Heart left ventricle (tissue), 16 donors: ENCODE data around the gene CRYGA. TPM values are rescaled to one million over a fixed set of nuclear protein-coding genes. Genes with fewer than 3 reads are reported as not detected.

Experiments used
- ATAC-seq, 4 donors: fragments of 200-7000 bp; cut with Tn5 transposase; one replicate each; pipeline ENCODE4 v1.9.1; 2020 to 2022; ENCODE audit warnings: moderate library complexity in 4 of 4, mild to moderate bottlenecking in 3 of 4, moderate number of reproducible peaks in 1 of 4
- DNase-seq, 5 donors: peaks; one replicate each; pipeline ENCODE4 v3.0.0-alpha.2; 2020
- H3K27ac ChIP-seq, 12 donors: fragments of 200-600 bp; sonication (generic) in 4 of 12; one replicate each; pipeline versions ENCODE4 v1.5.0 to v1.8.0; 2016 to 2022; ENCODE audit warnings: mild to moderate bottlenecking in 2 of 12
- H3K27me3 ChIP-seq, 9 donors: fragments of 200-600 bp; sonication (generic) in 2 of 9; one replicate each; pipeline versions ENCODE4 v1.5.1 to v1.8.0; 2016 to 2022; ENCODE audit warnings: mild to moderate bottlenecking in 3 of 9
- H3K36me3 ChIP-seq, 9 donors: fragments of 200-600 bp; sonication (generic) in 2 of 9; one replicate each; pipeline versions ENCODE4 v1.5.0 to v1.8.0; 2018 to 2022; ENCODE audit warnings: mild to moderate bottlenecking in 2 of 9
- H3K4me1 ChIP-seq, 12 donors: fragments of 200-600 bp; sonication (generic) in 4 of 12; one replicate each; pipeline versions ENCODE4 v1.5.0 to v1.8.0; 2016 to 2022; ENCODE audit warnings: mild to moderate bottlenecking in 3 of 12
- H3K4me3 ChIP-seq, 12 donors: fragments of 200-600 bp; sonication (generic) in 4 of 12; one replicate each; pipeline versions ENCODE4 v1.5.0 to v1.8.0; 2017 to 2022; ENCODE audit warnings: mild to moderate bottlenecking in 9 of 12, moderate library complexity in 4 of 12
- H3K9me3 ChIP-seq, 12 donors: fragments of 200-600 bp; sonication (generic) in 4 of 12; one replicate each; pipeline versions ENCODE4 v1.5.0 to v1.8.0; 2016 to 2022; ENCODE audit warnings: mild to moderate bottlenecking in 1 of 12
- POLR2A ChIP-seq, 2 donors: fragments of 450-650 bp; IDR thresholded peaks; one replicate each; pipeline ENCODE4 v1.6.1; 2017; ENCODE audit warnings: antibody characterized with exemption in 2 of 2, mild to moderate bottlenecking in 2 of 2, moderate library complexity in 2 of 2
- WGBS, 4 donors: extraction: QIAGEN DNeasy Blood & Tissue Kit in 2 of 4; methylation state at CpG; one replicate each; pipeline versions ENCODE4 v1.1.5 to v1.1.7; 2013 to 2018; 5-methylcytosine and 5-hydroxymethylcytosine counted together
- intact Hi-C, 10 donors: fragments of 100-400 bp; cut with DNase I; formaldehyde crosslinking; loops; one replicate each; pipeline versions ENCODE4 v1.11.1 to v1.14.2; 2022
- polyA plus RNA-seq, 2 donors: library from polyadenylated mRNA; stranded (reverse); fragments of 200-250 nt; gene quantifications; one replicate each; pipeline ENCODE4 v1.2.3, GENCODE V29; 2013
- total RNA-seq, 9 donors: library from RNA; depleted of rRNA in 2 of 9; stranded (reverse); fragments of >200 nt in 2 of 9; fragmentation: NEBNext Ultra II Directional in 3 of 9; extraction: Animal tissue kit (Norgen Biotek cat#: 25700) in 3 of 9; gene quantifications; one replicate each; pipeline versions ENCODE4 v1.1.0 to v1.2.4, GENCODE V29; 2016 to 2023
- TF ChIP-seq, protein P1 (sequence below), 12 donors: fragments of 200-600 bp; sonication (generic) in 4 of 12; IDR thresholded peaks; one replicate each; pipeline versions ENCODE4 v1.5.0 to v1.8.0; 2018 to 2022; ENCODE audit warnings: antibody characterized with exemption in 12 of 12, mild to moderate bottlenecking in 5 of 12
- donor health status: ischemic (EF 13 %, LVEDD 7.1; RV severe dilation, severe dysfunction).
- donor health status: healthy with polysubstance abuse.
- donor health status: DM: no; HTN: yes; CAD: no.
- donor health status: DM: no; HTN: no; CAD: no.
- donor health status: ischemic (EF 25% LVEDD 6.9; RV normal size, moderate dysfunction).
- donor health status: ischemic (EF 25% LVEDD 5.7; RV mildly dilated, moderate dysfunction).
- donor health status: healthy.
- donor health status: DM: yes; HTN: yes; CAD: no.
- donor health status: ischemic (EF 35%, LVEDD 5.7; RV mildly dilated, moderate dysfunction).
- donor health status: nonischemic (EF 11% LVEDD 7.7; RV severe dilation, severe dysfunction).
- donor health status: DM: yes; HTN: yes; CAD: no.
- donor health status: PGD.
- donor health status: ischemic (EF 29% LVEDD 5.4; RV normal size, mild dysfunction).
- donor health status: nonischemic (EF 23%, LVEDD 6.1; RV moderate dilation, normal function).

Gene CRYGA
- total and polyA plus RNA-seq, 11 donors = not detected

GRCh38 chr2:208189069-208189809, 25.9 kb upstream of the CRYGA start:
- TF ChIP-seq, protein P1, sequence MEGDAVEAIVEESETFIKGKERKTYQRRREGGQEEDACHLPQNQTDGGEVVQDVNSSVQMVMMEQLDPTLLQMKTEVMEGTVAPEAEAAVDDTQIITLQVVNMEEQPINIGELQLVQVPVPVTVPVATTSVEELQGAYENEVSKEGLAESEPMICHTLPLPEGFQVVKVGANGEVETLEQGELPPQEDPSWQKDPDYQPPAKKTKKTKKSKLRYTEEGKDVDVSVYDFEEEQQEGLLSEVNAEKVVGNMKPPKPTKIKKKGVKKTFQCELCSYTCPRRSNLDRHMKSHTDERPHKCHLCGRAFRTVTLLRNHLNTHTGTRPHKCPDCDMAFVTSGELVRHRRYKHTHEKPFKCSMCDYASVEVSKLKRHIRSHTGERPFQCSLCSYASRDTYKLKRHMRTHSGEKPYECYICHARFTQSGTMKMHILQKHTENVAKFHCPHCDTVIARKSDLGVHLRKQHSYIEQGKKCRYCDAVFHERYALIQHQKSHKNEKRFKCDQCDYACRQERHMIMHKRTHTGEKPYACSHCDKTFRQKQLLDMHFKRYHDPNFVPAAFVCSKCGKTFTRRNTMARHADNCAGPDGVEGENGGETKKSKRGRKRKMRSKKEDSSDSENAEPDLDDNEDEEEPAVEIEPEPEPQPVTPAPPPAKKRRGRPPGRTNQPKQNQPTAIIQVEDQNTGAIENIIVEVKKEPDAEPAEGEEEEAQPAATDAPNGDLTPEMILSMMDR (IDR thresholded peaks at IDR 0.05) = no peak
- no peak for TF ChIP-seq POLR2A (IDR thresholded peaks at IDR 0.05)
- intact Hi-C loops = no loop called here
- Histone ChIP-seq H3K4me1 (peaks cover 0 to under 1% (median 0%) of the 10 kb centered on the region in 12 donors), H3K9me3 (no peaks in the 10 kb centered on the region), H3K4me3 (no peak overlapping the region), H3K27me3 (peaks cover 0 to 27% (median 4%) of the 10 kb centered on the region in 9 donors), H3K36me3 (no peaks in the 10 kb centered on the region), H3K27ac (no peak overlapping the region)
- WGBS, 4 donors = 87 to 92% (median 89%) methylated on average over 5 of the region's 5 CpGs
- ATAC-seq = no peak
- DNase-seq = no peak

DNA sequence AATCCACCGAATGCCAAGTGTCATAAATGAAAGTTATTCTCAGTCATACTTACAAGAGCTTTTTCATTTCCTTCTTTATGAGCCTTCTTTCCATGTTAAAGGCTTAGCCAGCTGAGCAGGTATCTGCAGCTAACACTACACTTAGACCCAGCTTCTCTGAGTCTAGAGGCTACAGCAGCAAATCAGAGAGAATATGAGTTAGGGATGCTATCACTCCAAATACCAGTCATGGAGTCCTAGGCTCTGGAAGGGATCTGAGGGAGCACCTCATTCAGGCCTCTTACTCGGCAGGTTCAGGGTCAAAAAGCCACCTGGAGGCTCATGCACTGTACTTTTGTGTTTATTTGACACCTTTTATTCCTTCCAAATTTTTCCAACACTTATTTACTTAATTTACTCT, 23.5 kb upstream of the CRYGA start:
- H3K27ac ChIP-seq = no peak overlapping the region
- no peaks in the 10 kb centered on the region for H3K9me3 ChIP-seq
- H3K36me3 ChIP-seq = no peaks in the 10 kb centered on the region
- intact Hi-C loops = no loop called here
- H3K4me1 ChIP-seq = peaks cover 0 to 9% (median 0%) of the 10 kb centered on the region in 12 donors
- ATAC-seq (no peak), DNase-seq (no peak)
- TF ChIP-seq, protein P1 (IDR thresholded peaks at IDR 0.05) = no peak
- TF ChIP-seq POLR2A (IDR thresholded peaks at IDR 0.05) = no peak
- no peak overlapping the region for H3K4me3 ChIP-seq
- 84 to 92% (median 89%) methylated on average over 2 of the region's 2 CpGs for WGBS, 4 donors
- H3K27me3 ChIP-seq = peaks cover 0 to 27% (median 8%) of the 10 kb centered on the region in 9 donors

- no peak overlapping the region for H3K4me3 ChIP-seq
- no peak overlapping the region for H3K27ac ChIP-seq
- WGBS, 4 donors = 52 to 61% (median 55%) methylated on average over 4 to 5 of the region's 5 CpGs
- no peaks in the 10 kb centered on the region for H3K36me3 ChIP-seq
- intact Hi-C loops = no loop called here
- H3K4me1 ChIP-seq = peaks cover 0 to 9% (median 0%) of the 10 kb centered on the region in 12 donors
- ATAC-seq (no peak), DNase-seq (no peak)
- no peaks in the 10 kb centered on the region for H3K9me3 ChIP-seq
- TF ChIP-seq, protein P1 (IDR thresholded peaks at IDR 0.05) = no peak
- no peak for TF ChIP-seq POLR2A (IDR thresholded peaks at IDR 0.05)
- peaks cover 0 to 27% (median 8%) of the 10 kb centered on the region in 9 donors for H3K27me3 ChIP-seq
These were observed 23.1 kb upstream of the CRYGA start for GRCh38 chr2:208186465-208186864.

DNA sequence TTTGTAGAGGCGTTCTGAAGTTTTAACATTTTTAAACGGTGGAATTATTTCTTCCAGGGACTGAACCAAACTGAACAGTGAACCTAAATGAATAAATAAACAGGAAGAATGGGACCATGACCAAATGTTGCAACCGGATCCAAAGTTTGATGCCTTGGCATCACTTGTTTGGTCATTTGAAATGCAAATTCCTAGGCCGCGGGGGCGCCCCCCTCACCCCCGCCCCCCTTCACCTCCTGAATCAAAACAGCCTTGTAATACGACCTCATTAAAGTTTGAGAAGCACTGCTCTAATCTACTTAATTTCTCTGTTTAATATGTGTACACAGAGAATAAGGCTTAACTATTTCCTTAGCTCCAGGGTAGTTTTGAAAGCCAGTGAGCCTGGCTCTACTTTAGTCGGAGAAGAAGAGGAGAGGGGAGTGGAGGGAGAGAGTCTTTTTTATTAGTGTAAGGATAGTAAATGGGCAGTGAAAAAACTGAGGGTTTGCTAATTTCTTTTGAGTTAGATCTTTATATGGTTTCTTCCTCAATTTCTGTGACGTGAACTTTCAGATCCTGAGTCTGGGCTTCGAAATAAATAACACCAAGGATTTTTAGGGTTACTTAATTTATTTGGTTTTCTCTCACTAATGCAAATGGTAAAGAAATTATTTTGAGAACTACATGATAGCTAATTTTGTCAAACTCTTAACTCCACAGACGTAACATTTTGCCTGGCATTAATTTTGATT, 20.8 kb upstream of the CRYGA start:
- ATAC-seq (no peak), DNase-seq (no peak)
- no peak overlapping the region for H3K27ac ChIP-seq
- 32 to 44% (median 33%) methylated on average over 12 of the region's 12 CpGs for WGBS, 4 donors
- intact Hi-C loops = no loop called here
- no peaks in the 10 kb centered on the region for H3K36me3 ChIP-seq
- H3K9me3 ChIP-seq = no peaks in the 10 kb centered on the region
- H3K4me3 ChIP-seq = no peak overlapping the region
- H3K4me1 ChIP-seq = peaks cover 0 to 9% (median 0%) of the 10 kb centered on the region in 12 donors
- peaks cover 0 to 27% (median 7%) of the 10 kb centered on the region in 9 donors for H3K27me3 ChIP-seq
- TF ChIP-seq, protein P1 (IDR thresholded peaks at IDR 0.05) = no peak
